NCI-H2196 treated with DMSO at 0.1 percent for 48 hours (cell line): ENCODE results near the gene PNPLA1.
A peak's percentile ranks its signal among the peaks of the same experiment; 100 is the strongest.

Source experiments
- DNase-seq: peaks from one replicate; lab custom pipeline; 2025; ENCODE audit not compliant: unreplicated experiment; lab: John Stamatoyannopoulos, UW

PNPLA1 gene

DNA sequence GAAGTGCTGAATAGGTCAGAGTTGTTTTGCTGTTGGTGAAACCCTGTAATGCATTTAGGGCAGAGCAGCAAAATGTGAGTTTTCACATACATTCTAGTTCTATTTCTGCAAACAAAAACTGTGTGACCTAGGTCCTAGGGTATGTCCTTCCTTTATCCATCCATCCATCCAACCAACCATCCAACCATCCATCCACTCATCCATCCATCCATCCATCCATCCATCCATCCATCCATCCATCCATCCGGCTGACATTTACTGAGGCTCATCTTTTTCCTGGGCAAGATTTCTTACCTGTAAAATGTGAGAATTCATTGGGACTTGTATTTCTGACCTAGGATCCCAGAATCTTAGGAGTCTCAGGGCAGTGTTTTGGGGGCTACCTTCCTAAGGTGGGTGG, 14.5 kb downstream of the PNPLA1 start:
- no peak for DNase-seq

DNA sequence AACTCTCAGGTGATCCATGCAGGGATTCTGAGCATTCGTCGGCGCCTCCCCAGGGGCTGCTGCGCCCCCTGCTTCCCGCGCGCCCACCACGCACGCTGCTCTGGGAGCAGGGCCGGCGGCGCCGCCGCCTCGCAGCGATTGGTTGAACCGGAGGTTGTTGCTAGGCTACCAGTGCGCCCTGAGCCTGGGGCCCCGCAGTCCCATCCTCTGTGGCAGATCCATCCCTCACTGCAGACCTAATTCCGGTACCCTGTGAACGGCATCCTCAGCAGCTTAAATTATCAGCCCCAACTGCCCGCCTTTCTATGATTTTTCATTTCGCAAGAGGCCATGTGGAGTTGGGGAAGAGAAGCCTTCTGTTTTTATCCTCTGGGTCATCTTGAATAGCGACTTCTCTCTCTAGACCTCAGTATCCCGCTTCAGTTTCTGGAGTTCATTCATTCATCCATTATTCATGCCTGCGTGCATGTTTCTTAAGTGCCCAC, 15.4 kb downstream of the PNPLA1 start:
- no peak for DNase-seq

DNA sequence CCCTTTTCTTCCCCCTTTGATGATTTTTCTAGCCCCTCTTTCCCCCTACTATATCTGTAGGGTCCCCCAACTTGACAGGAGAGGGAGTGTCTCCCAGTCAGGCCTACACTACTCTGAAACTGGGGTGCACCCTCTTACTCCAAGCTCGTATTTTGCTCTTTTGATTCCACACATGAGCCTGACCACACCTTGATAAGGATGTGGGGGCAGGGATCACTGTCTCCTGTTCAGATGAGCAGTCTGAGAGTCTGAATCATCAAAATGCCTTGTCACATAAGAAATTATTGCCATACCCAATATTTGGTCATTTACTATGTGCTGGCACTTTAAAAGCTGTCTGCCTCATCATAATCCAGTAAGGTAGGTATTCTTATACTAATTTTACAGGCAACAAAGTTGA, 15.9 kb downstream of the PNPLA1 start:
- no peak for DNase-seq

DNA sequence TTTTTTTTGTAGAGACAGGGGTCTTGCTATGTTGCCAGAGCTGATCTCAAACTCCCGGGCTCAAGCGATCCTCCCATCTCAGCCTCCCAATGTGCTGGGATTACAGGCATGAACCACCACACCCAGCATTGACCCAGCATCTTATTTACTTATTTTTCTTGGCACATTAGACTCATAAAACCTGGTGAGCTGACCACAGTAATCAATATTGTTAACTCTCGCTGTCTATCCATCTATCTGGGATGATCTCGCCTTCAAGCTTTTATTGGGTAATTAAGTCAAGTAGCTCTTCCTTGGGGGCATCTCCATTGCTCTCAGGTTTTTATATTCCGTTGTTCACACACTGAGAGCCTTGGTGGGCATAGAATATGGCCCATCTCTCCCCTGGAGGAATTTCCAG, 17.0 kb downstream of the PNPLA1 start:
- no peak for DNase-seq

DNA sequence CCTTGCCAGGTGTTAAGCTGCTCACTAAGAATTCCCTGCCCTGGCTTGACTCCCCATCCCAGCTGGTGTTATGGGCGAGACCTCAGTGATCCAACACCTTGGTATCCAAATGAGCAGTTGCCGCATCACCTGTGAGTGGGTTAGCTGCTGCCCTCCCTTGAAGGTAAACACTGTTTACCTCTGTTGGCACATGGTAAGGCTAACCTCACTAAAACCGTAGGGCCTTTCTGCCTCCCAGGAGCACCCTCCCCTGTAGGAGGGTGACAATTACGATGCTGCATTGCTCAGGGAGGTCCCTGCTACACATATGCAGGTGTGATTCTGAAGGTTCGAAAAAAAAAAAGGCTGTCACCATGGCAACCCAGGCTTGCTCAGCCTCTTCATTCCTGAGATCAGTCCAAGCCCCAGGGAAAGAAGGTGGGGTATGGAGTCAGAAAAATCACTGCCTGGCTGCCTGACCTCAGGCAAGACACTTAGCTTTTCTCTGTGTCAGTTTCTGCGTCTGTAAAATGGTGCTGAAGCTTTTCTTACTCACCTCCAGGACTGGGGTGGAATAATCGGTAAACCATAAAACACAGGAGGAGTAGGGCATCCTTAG, 19.5 kb downstream of the PNPLA1 start:
- DNase-seq = peak; percentile 38

DNA sequence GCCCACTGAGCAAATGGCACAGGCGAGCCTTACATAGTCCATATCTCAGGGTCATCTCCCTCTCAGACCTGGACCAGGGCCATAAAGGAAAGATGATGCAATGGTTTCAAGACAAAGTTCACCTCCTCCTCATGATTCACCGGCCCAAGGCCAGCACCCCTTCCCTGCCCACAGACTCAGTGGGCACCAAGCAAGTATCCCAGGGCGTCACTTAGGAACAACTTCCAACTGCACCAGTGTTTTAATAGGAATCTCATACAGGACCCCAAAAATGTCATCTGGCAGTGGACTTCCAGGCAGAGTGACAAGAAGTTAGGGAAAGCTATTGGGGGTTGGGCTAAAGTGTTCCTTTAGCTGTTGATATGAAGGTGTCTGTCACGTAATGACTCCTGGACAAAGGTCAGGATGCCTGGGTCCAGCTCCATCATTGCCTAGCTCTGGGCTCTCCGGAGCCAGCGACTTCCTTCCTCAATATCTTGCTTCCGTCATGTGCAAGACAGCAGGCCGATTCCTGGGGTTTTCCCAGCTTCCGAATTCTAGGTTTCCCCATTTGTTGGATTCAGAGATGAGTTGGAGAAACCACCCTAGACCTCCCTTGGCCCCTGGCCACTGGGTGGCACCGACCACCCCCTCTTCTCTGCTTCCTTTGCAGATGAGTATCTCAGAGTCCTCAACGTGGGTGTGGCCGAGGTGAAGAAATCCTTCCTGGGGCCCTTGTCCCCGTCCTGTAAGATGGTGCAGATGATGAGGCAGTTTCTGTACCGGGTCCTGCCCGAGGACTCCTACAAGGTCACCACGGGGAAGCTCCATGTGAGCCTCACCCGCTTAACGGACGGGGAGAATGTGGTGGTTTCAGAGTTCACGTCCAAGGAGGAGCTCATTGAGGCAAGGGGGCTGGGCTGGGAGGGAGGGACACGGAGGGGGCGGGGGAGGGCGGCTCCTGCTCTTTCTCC, 21.1 kb downstream of the PNPLA1 start:
- no peak for DNase-seq

DNA sequence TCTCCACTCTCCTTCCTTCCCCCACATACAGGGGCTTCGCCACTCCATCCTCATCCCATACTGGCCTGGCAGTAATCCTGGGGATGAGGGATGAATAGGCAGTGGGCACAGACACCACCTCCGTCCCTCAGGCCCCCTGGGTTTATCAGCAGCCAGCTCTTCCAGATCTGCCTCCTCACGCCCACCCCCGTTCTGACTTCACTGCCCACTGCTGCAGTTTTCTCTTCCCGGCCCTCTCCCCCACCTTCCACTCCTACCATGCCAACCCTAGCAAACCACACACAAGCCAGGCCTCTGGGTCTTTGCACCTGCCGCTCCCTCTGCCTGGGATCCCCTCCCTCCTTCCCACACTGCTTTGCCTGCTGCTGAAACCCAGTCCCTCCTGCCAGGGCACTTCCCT, 22.3 kb downstream of the PNPLA1 start:
- DNase-seq = no peak

DNA sequence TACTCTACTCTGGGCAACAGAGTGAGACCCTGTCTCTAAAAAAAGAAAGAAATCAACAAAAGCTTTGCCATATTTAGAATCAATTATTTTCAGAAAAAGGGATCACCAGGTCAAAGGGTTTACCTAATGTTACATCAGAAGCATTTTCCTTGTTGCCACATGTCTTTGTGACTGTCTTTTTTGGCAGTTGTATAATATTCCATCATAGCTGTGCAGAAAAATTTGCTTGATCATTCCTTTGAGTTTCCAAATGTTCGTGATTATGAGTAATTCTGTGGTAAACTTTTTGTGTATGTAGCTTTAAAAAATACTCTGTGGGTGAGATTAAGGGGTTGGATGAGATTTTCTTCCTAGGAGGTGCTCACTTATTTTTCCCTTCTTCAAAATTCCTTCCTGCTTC, 26.4 kb downstream of the PNPLA1 start:
- DNase-seq = no peak

DNA sequence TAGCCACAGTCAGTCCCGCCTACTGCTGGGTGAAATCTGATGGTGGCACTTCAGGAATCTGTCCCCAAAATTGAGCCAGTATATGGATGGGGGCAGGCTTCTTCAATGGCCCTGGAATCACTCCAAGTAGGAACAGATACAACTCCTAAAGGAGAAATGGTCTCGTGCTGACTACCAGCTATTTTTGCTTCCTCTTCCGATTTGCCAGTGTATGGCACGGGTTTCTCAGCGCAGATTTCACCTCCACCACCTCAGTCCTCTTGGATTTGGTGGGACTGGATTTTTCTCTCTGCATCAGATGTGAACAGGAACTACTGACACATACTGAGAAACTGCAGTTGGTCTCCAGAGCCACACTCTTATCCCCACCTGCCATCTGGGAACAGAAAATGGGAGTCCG, 27.2 kb downstream of the PNPLA1 start:
- no peak for DNase-seq

DNA sequence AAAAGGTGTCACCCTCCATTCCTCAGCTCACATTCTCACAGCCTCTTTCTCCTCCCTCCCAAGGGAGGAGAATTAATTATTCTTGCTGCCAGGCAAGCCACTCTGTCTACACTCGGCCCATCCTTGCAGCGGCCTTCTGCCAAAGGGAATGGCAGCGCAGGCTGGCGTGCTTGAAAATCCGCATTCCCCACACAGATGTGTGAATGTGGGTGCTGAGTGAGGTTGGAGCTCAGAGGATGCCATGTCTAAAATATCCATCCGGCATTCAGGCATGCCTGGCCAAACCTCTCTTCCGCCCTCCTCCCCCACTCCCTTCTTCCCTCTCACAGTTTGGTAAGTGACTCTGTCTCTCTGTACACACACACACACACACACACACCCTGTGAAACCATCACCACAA, 27.7 kb downstream of the PNPLA1 start:
- no peak for DNase-seq

DNA sequence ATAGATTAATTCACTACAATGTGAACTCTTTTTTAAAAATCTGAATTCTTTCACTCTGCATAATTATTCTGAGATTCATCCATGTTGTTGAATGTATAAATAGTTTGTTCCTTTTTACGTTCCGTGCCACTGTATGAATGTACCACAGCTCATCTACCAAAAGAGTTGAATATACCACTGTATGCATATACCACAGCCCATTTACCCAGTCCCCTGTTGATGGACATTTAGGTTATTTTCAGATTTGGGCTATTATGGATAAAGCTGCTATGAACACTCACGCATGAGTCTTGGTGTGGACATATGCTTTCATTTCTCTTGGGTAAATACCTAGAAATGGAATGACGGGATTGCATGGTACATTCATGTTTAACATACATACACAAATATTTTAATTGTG, 28.2 kb downstream of the PNPLA1 start:
- no peak for DNase-seq

DNA sequence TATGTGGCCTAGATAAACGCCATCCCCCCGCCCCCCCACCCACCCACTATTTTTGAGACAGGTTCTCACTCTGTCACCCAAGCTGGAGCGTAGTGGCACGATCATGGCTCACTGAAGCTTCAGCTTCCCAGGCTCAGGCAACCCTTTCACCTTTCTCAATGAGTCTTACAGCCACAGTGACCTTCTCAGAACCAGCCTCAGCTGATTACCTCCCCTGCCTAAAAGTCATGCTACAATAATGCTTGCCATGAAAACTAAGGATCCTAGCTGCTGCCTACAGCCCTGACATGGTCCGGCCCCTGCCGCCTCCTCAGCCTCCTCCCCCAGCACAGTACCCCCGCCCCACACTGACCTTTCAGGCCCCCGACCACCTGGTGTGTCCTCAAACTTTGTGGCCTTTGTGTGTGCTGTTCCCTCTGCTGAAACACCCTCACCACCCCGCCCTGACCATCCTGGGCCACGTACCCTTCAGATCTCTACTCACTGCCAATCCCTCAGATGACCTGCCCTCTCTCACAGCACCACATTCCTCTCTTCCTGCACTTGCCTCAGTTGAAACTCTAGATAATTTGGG, 31.3 kb downstream of the PNPLA1 start:
- DNase-seq = no peak

DNA sequence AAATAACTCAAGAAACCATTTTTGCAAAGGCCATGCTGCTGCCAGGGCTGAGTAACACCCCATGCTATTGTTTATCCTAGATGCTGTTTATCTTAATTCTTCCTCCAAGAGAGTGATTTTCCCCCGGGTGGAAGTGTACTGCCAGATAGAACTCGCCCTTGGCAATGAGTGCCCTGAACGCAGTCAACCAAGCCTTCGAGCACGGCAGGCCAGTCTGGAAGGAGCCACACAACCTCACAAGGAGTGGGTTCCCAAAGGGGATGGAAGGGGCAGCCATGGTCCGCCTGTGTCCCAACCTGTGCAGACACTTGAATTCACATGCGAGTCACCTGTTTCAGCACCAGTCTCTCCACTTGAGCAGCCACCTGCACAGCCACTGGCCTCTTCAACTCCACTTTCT, 31.9 kb downstream of the PNPLA1 start:
- no peak for DNase-seq

DNA sequence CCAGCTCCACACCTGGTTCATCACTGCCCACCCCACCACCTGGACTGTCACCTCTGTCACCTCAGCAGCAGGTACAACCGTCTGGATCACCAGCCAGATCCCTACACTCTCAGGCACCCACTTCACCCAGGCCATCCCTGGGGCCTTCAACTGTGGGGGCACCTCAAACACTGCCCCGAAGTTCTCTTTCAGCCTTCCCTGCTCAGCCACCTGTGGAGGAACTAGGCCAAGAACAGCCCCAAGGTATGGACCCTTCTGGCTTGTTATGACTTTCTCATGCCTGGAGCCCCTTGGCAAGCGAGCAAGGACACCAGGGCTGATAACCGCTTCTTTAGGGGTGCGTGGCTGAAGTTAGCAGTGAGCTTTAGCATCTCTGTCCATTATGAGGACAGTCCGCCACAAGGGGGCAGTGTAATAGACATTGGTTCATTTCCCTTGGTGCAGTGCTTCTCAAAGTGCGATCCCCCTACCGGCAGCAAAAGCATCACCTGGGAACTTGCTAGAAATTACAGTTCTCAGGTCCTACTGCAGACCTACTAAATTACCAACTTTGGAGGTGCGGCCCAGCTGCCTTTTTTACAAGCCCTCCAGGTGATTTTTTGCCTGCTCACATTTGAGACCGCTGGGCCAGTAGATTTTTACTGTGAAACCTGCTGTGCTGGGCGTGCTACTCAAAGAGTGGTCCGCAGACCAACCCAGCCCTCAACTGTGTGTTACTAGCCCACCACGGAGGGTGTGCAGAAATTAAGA, 32.5 kb downstream of the PNPLA1 start:
- peak; percentile 12 for DNase-seq

DNA sequence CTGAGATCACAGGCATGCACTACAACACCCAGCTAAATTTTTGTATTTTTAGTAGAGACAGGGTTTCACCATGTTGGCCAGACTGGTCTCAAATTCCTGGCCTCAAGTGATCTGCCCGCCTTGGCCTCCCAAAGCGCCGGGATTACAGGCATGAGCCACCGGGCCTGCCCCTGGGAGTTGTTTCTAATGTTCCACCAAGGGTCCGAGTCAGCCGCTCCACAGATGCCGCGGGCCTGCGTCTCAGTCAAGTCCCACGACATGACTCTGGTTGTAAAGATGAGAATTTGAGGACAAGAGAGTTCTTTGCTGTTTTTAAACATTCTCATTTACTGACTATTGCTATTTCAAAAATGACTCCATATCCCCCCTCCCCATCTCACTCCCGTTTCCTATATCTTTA, 36.0 kb downstream of the PNPLA1 start:
- DNase-seq = no peak

DNA sequence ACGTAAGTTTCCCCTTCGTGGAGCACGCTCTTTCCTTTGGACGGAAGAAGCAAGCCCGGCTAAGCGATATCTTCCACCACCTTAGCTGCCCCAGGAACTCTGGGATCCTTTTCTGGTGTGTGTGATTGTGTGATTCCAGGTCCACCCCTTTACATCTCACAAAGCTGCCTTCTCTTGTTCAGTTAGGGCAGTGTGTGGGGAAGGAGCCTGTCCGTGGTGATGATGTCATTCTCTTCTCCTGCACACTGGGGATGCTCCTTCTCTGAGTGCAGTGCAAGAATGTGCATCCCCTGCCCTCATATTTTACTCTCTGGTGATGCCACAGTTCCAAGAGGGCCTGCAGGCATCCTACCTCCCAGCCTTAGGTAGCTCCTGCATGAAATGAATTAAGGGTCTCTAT, 36.5 kb downstream of the PNPLA1 start:
- no peak for DNase-seq

DNA sequence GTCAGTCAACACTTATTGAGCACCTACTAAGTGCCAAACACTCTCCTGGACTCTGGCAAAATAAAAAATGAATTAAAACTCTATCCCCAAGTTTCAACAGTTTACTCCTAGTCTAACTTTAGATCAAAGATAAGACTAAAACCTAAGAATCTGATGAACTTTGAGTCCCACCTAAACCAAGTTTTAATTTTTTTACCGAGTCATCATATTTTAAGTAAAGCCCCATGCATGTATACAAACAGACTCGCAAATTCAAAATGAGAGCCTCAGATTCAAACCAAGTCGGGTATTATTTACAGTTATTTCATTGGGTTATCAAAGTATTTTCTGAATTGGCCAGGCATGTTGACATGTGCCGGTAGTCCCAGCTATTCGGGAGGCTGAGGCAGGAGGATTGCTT, 38.7 kb downstream of the PNPLA1 start:
- DNase-seq = no peak

DNA sequence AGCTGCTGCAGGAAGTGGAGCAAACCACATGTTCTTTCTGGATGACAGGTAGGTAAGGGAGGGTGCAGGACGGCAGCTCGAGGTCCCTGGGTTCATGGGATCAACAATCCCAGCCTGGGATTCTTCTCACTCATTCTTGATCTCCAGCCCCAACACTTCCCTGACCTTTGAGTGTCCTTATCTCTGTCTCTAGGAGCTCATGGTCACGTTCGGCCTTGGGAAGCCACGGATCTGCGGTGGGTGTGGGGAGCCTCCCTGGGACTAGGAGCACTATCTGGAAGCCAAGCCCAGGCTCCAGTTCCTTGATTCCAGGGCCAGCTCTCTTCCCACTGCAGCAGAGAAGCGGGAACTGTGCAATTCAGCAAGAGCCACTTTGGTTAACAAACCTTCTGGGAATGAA, 39.3 kb downstream of the PNPLA1 start:
- DNase-seq = no peak

DNA sequence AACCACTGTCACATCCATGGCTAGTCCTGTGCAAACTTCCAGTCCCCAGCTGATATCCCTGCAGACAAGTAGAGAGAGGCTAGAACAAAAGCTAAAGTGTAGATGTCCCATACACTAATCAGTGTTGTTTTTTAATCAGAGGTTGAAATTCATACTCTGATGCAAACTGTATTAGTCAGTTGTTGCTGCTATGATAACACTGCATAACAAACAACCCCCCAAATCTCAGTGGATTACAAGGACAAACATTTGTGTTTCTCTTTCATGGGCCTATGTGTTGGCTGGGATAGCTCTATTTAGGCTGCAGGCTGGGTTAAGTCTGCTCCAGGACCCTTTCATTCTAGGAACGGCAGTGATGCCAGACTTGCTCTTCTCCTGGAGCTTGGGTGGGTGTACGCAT, 40.0 kb downstream of the PNPLA1 start:
- DNase-seq = no peak

DNA sequence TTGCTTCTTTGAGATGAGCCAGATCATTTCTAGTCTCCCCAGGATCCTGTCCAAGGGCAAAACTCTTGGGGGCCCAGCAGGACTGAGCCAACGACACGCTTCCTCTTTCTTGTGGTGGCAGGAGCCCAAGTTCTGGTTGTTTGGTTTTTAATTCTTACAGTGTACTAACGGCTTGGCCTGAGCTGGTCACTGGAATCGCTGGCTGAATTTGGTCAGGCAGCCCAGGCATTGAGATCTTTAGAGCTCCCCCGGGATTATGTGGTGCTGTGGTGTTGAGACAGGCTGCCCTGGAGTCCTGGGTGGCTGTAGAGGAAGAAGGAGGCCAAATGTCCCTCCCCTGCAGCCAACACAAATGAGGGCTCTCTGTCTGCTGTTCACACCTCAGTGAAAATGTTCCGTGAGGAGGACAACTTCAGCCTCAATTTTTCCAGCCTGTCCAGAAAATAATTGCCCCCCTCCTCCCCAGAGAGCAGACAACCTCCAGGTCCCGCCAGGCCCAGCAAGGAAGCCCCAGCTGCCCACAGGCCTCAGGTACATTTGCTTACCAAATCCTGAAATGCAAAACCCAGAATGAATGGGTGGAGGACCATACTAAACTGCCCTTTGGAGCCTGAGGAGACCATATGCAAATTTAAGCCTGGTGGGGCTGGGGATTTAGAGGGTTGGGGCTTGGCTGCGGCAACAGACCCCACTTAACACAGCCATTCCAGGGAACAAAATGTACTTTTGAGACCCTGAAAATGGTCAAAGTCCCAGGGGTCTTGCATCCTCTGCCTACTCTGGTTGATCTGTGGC, 43.2 kb downstream of the PNPLA1 start:
- DNase-seq = no peak

DNA sequence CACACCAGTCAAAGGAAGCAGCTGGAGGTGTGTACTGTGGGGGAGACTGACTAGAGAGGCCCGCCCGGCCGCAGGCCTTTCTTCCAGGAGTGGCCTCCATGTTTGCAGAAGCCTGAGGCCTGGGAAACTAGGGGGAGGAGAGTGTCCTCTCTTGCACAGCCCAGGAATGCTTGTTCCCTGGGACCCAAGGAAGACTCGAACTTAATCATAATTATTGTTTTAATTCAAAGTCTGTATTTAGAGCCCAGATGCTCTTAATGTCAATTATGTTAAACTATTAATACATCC, 43.7 kb downstream of the PNPLA1 start:
- no peak for DNase-seq
